22Rv1 (cell line): ENCODE measurements around the gene TYK2.

Experiments
- CTCF ChIP-seq: fragments of 450-650 bp; IDR thresholded peaks from 2 replicates; pipeline ENCODE4 v1.5.1; 2017; ENCODE audit warnings: mild to moderate bottlenecking
- ZFX ChIP-seq: fragments of 450-650 bp; IDR thresholded peaks from 2 replicates; pipeline ENCODE4 v1.6.1; 2017; ENCODE audit warnings: antibody characterized with exemption, borderline replicate concordance

GRCh38 chr19:10388957-10389356 lies 8.6 kb upstream of the TYK2 start:
- TF ChIP-seq CTCF (peak; percentile 89), ZFX (no peak)
